IMR-90 (cell line): Measurements from ENCODE around the gene IFNE.

Experiments used
- CEBPB ChIP-seq: IDR thresholded peaks from 2 replicates; pipeline ENCODE4 v1.6.1; 2012; ENCODE audit warnings: low read depth, low read length, improper control_type of control experiment
- CHD1 ChIP-seq: IDR thresholded peaks from 2 replicates; pipeline ENCODE4 v1.6.1; 2012; ENCODE audit warnings: low read depth, low read length, improper control_type of control experiment
- ELK1 ChIP-seq: fragments of 150-350 bp; IDR thresholded peaks from 2 replicates; pipeline ENCODE4 v1.6.1; 2016; ENCODE audit warnings: low read depth, mild to moderate bottlenecking, low read length, moderate library complexity, borderline replicate concordance
- FOS ChIP-seq: fragments of 150-350 bp; IDR thresholded peaks from 2 replicates; pipeline ENCODE4 v1.6.1; 2016; ENCODE audit warnings: low read depth, low read length
- MAFK ChIP-seq: IDR thresholded peaks from 2 replicates; pipeline ENCODE4 v1.6.1; 2012; ENCODE audit warnings: low read depth, low read length, improper control_type of control experiment
- MXI1 ChIP-seq: IDR thresholded peaks from 2 replicates; pipeline ENCODE4 v1.6.1; 2012; ENCODE audit warnings: low read depth, mild to moderate bottlenecking, low read length, moderate library complexity, borderline replicate concordance
- POLR2A ChIP-seq: IDR thresholded peaks from 2 replicates; pipeline ENCODE4 v1.6.1; 2012; ENCODE audit warnings: mild to moderate bottlenecking, low read depth, low read length
- RAD21 ChIP-seq: IDR thresholded peaks from 2 replicates; pipeline ENCODE4 v1.6.1; 2012; ENCODE audit warnings: low read length, improper control_type of control experiment
- RFX5 ChIP-seq: IDR thresholded peaks from 2 replicates; pipeline ENCODE4 v1.8.0; 2012; ENCODE audit warnings: low read depth, mild to moderate bottlenecking, low read length, moderate library complexity
- TF ChIP-seq, protein P1 (sequence below): conservative IDR thresholded peaks from 2 replicates; pipeline ENCODE4 v1.5.1; 2012; ENCODE audit warnings: mild to moderate bottlenecking, low read depth, low read length, improper control_type of control experiment
- TF ChIP-seq, protein P2 (sequence below): fragments of 150-350 bp; IDR thresholded peaks from 2 replicates; pipeline ENCODE4 v1.6.1; 2017; ENCODE audit warnings: mild to moderate bottlenecking, antibody characterized with exemption, low read length, low read depth

GRCh38 chr9:21432672-21433425 is 49.3 kb downstream of the IFNE start:
- TF ChIP-seq, protein P1, sequence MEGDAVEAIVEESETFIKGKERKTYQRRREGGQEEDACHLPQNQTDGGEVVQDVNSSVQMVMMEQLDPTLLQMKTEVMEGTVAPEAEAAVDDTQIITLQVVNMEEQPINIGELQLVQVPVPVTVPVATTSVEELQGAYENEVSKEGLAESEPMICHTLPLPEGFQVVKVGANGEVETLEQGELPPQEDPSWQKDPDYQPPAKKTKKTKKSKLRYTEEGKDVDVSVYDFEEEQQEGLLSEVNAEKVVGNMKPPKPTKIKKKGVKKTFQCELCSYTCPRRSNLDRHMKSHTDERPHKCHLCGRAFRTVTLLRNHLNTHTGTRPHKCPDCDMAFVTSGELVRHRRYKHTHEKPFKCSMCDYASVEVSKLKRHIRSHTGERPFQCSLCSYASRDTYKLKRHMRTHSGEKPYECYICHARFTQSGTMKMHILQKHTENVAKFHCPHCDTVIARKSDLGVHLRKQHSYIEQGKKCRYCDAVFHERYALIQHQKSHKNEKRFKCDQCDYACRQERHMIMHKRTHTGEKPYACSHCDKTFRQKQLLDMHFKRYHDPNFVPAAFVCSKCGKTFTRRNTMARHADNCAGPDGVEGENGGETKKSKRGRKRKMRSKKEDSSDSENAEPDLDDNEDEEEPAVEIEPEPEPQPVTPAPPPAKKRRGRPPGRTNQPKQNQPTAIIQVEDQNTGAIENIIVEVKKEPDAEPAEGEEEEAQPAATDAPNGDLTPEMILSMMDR = no peak
- no peak for TF ChIP-seq RAD21
- TF ChIP-seq POLR2A = no peak
- no peak for TF ChIP-seq CEBPB
- TF ChIP-seq CHD1 = no peak
- no peak for TF ChIP-seq FOS
- TF ChIP-seq MXI1 = no peak
- TF ChIP-seq ELK1 = no peak
- no peak for TF ChIP-seq MAFK
- TF ChIP-seq RFX5 = no peak
- TF ChIP-seq, protein P2, sequence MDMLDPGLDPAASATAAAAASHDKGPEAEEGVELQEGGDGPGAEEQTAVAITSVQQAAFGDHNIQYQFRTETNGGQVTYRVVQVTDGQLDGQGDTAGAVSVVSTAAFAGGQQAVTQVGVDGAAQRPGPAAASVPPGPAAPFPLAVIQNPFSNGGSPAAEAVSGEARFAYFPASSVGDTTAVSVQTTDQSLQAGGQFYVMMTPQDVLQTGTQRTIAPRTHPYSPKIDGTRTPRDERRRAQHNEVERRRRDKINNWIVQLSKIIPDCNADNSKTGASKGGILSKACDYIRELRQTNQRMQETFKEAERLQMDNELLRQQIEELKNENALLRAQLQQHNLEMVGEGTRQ = no peak
